ENCODE data around the gene REL.
"Not testable (repeated sequence)": the region's sequence is repeated elsewhere in the genome, so short reads cannot be mapped to it uniquely, and the experiment has no call there.

Gene REL

DNA sequence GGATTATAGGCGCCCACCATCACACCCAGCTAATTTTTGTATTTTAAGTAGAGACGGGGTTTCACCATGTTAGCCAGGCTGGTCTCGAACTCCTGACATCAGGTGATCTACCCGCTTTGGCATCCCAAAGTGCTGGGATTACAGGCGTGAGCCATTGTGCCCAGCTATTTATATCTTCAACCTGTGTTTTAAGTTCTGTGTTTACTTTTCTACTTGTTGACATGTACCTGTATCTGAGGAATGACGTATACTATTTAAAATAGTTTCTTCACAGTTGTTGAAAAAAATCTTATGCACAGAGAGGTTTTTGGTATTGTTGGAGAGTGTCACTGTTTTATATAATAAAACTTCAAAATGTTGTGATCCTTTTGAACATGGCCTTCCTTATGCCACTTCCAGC lies 19.9 kb downstream of the REL start:
- not testable (repeated sequence) for H2BK5ac ChIP-seq (ENCODE audit: low read length); H2BK15ac ChIP-seq (replicated peaks; ENCODE audit: low read depth); H4K5ac ChIP-seq (ENCODE audit: low read length); H3K4me2 ChIP-seq (ENCODE audit: low read length); H3K4me1 ChIP-seq (ENCODE audit: control insufficient read depth, low read depth, low read length); DNase-seq; H3K79me2 ChIP-seq (ENCODE audit: control insufficient read depth, insufficient read depth, low read length); H4K8ac ChIP-seq (ENCODE audit: low read depth, low read length); H3K18ac ChIP-seq (ENCODE audit: low read length); H3K27me3 ChIP-seq (ENCODE audit: insufficient read depth, low read length, poor library complexity); H3K23ac ChIP-seq (ENCODE audit: low read length); H2BK120ac ChIP-seq (ENCODE audit: low read depth, low read length); H3K4ac ChIP-seq (ENCODE audit: low read depth, low read length); H3K27ac ChIP-seq (ENCODE audit: low read depth, low read length); H3K79me1 ChIP-seq (ENCODE audit: low read length); H3K56ac ChIP-seq (ENCODE audit: low read length); H3K4me3 ChIP-seq (ENCODE audit: low read length); H3K9ac ChIP-seq (ENCODE audit: low read length); H3K36me3 ChIP-seq (ENCODE audit: control insufficient read depth, insufficient read depth, low read length); H2AK5ac ChIP-seq (ENCODE audit: low read length)
- WGBS (ENCODE audit: extremely low coverage, insufficient coverage, low lambda C conversion rate): no CpG with 5 or more reads among the region's 6 CpGs

DNA sequence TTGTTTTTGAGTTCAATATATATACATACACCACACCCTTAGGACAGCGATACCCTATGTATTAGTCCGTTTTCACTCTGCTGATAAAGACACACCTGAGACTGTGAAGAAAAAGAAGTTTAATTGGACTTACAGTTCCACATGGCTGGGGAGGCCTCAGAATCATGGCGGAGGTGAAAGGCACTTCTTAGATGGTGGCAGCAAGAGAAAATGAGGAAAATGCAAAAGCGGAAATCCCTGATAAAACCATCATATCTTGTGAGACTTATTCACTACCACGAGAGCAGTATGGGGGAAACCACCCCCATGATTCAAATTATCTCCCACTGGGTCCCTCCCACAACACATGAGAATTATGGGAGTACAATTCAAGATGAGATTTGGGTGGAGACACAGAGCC lies 24.5 kb downstream of the REL start:
- not testable (repeated sequence) for H3K36me3 ChIP-seq (ENCODE audit: control insufficient read depth, insufficient read depth, low read length); H3K18ac ChIP-seq (ENCODE audit: low read length); H3K79me1 ChIP-seq (ENCODE audit: low read length); H3K27ac ChIP-seq (ENCODE audit: low read depth, low read length); H2AK5ac ChIP-seq (ENCODE audit: low read length); H2BK5ac ChIP-seq (ENCODE audit: low read length); H3K23ac ChIP-seq (ENCODE audit: low read length); H2BK120ac ChIP-seq (ENCODE audit: low read depth, low read length); H4K8ac ChIP-seq (ENCODE audit: low read depth, low read length); H3K4ac ChIP-seq (ENCODE audit: low read depth, low read length); H4K5ac ChIP-seq (ENCODE audit: low read length); H3K4me2 ChIP-seq (ENCODE audit: low read length); H2BK15ac ChIP-seq (replicated peaks; ENCODE audit: low read depth); DNase-seq; H3K79me2 ChIP-seq (ENCODE audit: control insufficient read depth, insufficient read depth, low read length); H3K4me1 ChIP-seq (ENCODE audit: control insufficient read depth, low read depth, low read length); H3K27me3 ChIP-seq (ENCODE audit: insufficient read depth, low read length, poor library complexity); H3K9ac ChIP-seq (ENCODE audit: low read length); H3K4me3 ChIP-seq (ENCODE audit: low read length); H3K56ac ChIP-seq (ENCODE audit: low read length)
- no CpG with 5 or more reads among the region's 5 CpGs for WGBS (ENCODE audit: extremely low coverage, insufficient coverage, low lambda C conversion rate)

DNA sequence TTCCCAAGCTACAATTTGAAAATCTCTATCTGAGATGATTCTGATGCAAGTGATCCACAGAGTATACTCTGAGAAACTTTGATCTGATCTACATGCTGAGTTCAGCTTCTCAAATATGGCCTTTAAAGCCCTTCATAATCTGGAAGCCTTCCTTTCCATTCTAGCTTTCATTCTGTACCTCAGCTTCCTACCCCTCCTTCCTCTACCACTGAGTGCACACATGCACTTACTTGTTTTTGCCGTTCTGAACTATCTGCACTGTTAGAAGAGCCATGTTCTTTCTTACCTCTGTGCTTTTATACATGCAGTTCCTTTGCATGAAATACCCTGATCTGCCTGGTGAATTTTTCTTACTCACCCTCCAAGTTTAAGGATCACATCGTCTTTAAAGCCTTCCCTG lies 25.0 kb downstream of the REL start:
- no peaks in the 10 kb centered on the region for H3K36me3 ChIP-seq (ENCODE audit: control insufficient read depth, insufficient read depth, low read length)
- no peak overlapping the region for H4K8ac ChIP-seq (ENCODE audit: low read depth, low read length)
- H3K4me1 ChIP-seq (ENCODE audit: control insufficient read depth, low read depth, low read length): no peaks in the 10 kb centered on the region
- no peak overlapping the region for H3K4ac ChIP-seq (ENCODE audit: low read depth, low read length)
- no peak overlapping the region for H2BK120ac ChIP-seq (ENCODE audit: low read depth, low read length)
- no peak overlapping the region for H3K4me2 ChIP-seq (ENCODE audit: low read length)
- H3K18ac ChIP-seq (ENCODE audit: low read length): no peak overlapping the region
- H2BK15ac ChIP-seq (replicated peaks; ENCODE audit: low read depth): no peak overlapping the region
- H3K27ac ChIP-seq (ENCODE audit: low read depth, low read length): no peak overlapping the region
- no peak overlapping the region for H2AK5ac ChIP-seq (ENCODE audit: low read length)
- H3K79me1 ChIP-seq (ENCODE audit: low read length): no peaks in the 10 kb centered on the region
- no peak overlapping the region for H2BK5ac ChIP-seq (ENCODE audit: low read length)
- H3K4me3 ChIP-seq (ENCODE audit: low read length): no peak overlapping the region
- no peaks in the 10 kb centered on the region for H3K27me3 ChIP-seq (ENCODE audit: insufficient read depth, low read length, poor library complexity)
- H3K9ac ChIP-seq (ENCODE audit: low read length): no peak overlapping the region
- H4K5ac ChIP-seq (ENCODE audit: low read length): no peak overlapping the region
- no peak overlapping the region for H3K23ac ChIP-seq (ENCODE audit: low read length)
- no peak for DNase-seq
- no CpG with 5 or more reads among the region's 2 CpGs for WGBS (ENCODE audit: extremely low coverage, insufficient coverage, low lambda C conversion rate)
- H3K56ac ChIP-seq (ENCODE audit: low read length): no peak overlapping the region
- H3K79me2 ChIP-seq (ENCODE audit: control insufficient read depth, insufficient read depth, low read length): no peaks in the 10 kb centered on the region

DNA sequence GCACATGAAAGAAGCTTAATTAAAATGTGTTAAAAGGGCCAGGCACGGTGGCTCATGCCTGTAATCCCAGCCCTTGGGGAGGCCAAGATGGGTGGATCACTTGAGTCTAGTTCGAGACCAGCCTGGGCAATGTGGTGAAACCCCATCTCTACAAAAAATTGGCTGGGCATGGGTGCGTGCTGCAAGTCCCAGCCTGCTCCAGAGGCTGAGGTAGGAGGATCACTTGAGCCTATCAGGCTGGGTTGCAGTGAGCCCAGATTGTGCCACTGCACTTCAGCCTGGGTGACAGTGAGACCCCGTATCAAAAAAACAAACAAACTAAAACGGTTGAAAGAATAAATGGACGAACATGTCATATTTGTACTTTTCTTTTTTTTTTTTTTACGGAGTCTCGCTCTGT lies 26.0 kb downstream of the REL start:
- H3K56ac ChIP-seq (ENCODE audit: low read length): no peak overlapping the region
- no peak overlapping the region for H3K9ac ChIP-seq (ENCODE audit: low read length)
- no CpG with 5 or more reads among the region's 8 CpGs for WGBS (ENCODE audit: extremely low coverage, insufficient coverage, low lambda C conversion rate)
- H3K4ac ChIP-seq (ENCODE audit: low read depth, low read length): no peak overlapping the region
- H3K79me2 ChIP-seq (ENCODE audit: control insufficient read depth, insufficient read depth, low read length): no peaks in the 10 kb centered on the region
- H4K5ac ChIP-seq (ENCODE audit: low read length): no peak overlapping the region
- H3K18ac ChIP-seq (ENCODE audit: low read length): no peak overlapping the region
- H3K23ac ChIP-seq (ENCODE audit: low read length): no peak overlapping the region
- H3K27me3 ChIP-seq (ENCODE audit: insufficient read depth, low read length, poor library complexity): no peaks in the 10 kb centered on the region
- no peak overlapping the region for H2AK5ac ChIP-seq (ENCODE audit: low read length)
- H3K4me1 ChIP-seq (ENCODE audit: control insufficient read depth, low read depth, low read length): no peaks in the 10 kb centered on the region
- no peak for DNase-seq
- H2BK120ac ChIP-seq (ENCODE audit: low read depth, low read length): no peak overlapping the region
- H4K8ac ChIP-seq (ENCODE audit: low read depth, low read length): no peak overlapping the region
- no peak overlapping the region for H2BK15ac ChIP-seq (replicated peaks; ENCODE audit: low read depth)
- no peak overlapping the region for H3K4me3 ChIP-seq (ENCODE audit: low read length)
- H2BK5ac ChIP-seq (ENCODE audit: low read length): no peak overlapping the region
- H3K36me3 ChIP-seq (ENCODE audit: control insufficient read depth, insufficient read depth, low read length): no peaks in the 10 kb centered on the region
- H3K4me2 ChIP-seq (ENCODE audit: low read length): no peak overlapping the region
- no peaks in the 10 kb centered on the region for H3K79me1 ChIP-seq (ENCODE audit: low read length)
- no peak overlapping the region for H3K27ac ChIP-seq (ENCODE audit: low read depth, low read length)

DNA sequence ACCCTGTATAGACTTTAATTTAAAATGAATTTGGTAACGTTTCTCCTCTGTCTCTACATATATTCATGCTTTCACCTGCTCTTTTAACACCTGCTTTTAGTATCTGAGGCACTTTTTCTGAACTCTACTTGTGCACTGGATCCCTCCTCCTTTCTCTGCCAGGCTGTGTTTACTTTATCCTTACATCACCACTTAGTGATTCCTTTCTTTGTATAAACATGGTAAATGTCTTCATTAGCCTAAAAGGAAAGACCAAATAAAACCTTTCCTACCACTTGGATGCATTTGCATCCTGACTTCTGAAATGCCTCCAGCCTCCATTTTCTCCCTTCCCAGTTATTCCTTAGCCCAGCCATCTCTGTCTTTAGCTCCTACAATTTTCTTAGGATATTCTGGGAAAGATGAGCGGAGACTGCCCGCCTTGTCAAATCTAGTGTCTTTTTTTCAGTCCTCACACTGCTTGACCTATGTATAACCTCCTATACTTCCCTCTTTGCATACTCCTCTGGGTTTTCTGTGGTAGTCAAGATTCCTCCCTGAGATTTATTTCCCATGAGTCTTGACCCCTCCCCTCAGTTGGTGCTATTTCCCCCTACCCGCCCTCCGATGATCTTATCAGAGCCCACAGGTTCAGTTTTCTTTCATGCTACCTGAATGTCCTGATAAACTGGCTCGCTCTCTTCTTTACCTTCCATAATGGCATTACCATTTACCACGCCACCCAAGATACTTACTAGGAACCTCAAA lies 44.8 kb downstream of the REL start:
- Histone ChIP-seq H3K9ac (ENCODE audit: low read length) (no peak overlapping the region), H2BK120ac (ENCODE audit: low read depth, low read length) (no peak overlapping the region), H4K8ac (ENCODE audit: low read depth, low read length) (no peak overlapping the region), H3K56ac (ENCODE audit: low read length) (no peak overlapping the region), H3K4ac (ENCODE audit: low read depth, low read length) (no peak overlapping the region), H3K18ac (ENCODE audit: low read length) (no peak overlapping the region), H3K27ac (ENCODE audit: low read depth, low read length) (no peak overlapping the region), H2AK5ac (ENCODE audit: low read length) (no peak overlapping the region), H3K4me2 (ENCODE audit: low read length) (no peak overlapping the region), H3K79me2 (ENCODE audit: control insufficient read depth, insufficient read depth, low read length) (no peaks in the 10 kb centered on the region), H2BK15ac (replicated peaks; ENCODE audit: low read depth) (no peak overlapping the region), H3K23ac (ENCODE audit: low read length) (no peak overlapping the region), H2BK5ac (ENCODE audit: low read length) (no peak overlapping the region), H3K27me3 (ENCODE audit: insufficient read depth, low read length, poor library complexity) (no peaks in the 10 kb centered on the region), H3K4me1 (ENCODE audit: control insufficient read depth, low read depth, low read length) (no peaks in the 10 kb centered on the region), H3K79me1 (ENCODE audit: low read length) (no peaks in the 10 kb centered on the region), H4K5ac (ENCODE audit: low read length) (no peak overlapping the region), H3K4me3 (ENCODE audit: low read length) (no peak overlapping the region), H3K36me3 (ENCODE audit: control insufficient read depth, insufficient read depth, low read length) (peaks cover 4% of the 10 kb centered on the region)
- no CpG with 5 or more reads among the region's 7 CpGs for WGBS (ENCODE audit: extremely low coverage, insufficient coverage, low lambda C conversion rate)
- peak; percentile 13 for DNase-seq

Data from mesendoderm (in vitro differentiated cells).